Karpas-422 (cell line): ENCODE results near the gene TIE1. TPM values are rescaled to one million over a fixed set of nuclear protein-coding genes. Genes with fewer than 3 reads are reported as not detected.

Source experiments
- DNase-seq: peaks from one replicate; pipeline ENCODE4 v3.0.0-alpha.2; 2015
- H2AFZ ChIP-seq: fragments of 200-600 bp; sonication (generic); 2 replicates; pipeline ENCODE4 v1.6.1; 2014; ENCODE audit warnings: antibody characterized with exemption, low read length, mixed read lengths
- H3K27ac ChIP-seq: fragments of 200-600 bp; sonication (generic); 2 replicates; pipeline ENCODE4 v1.5.1; 2014; ENCODE audit warnings: mild to moderate bottlenecking, low read length, moderate library complexity
- H3K27me3 ChIP-seq: fragments of 200-600 bp; sonication (generic); 2 replicates; pipeline ENCODE4 v1.6.1; 2014; ENCODE audit warnings: low read length, mixed read lengths
- H3K36me3 ChIP-seq: fragments of 200-600 bp; sonication (generic); 2 replicates; pipeline ENCODE4 v1.6.1; 2014; ENCODE audit warnings: low read length, mixed read lengths; ENCODE audit not compliant: insufficient read depth
- H3K4me1 ChIP-seq: fragments of 200-600 bp; sonication (generic); 2 replicates; pipeline ENCODE4 v1.6.1; 2014; ENCODE audit warnings: mild to moderate bottlenecking, low read length, mixed read lengths
- H3K4me2 ChIP-seq: fragments of 200-600 bp; sonication (generic); 2 replicates; pipeline ENCODE4 v1.6.1; 2014; ENCODE audit warnings: low read length, low read depth, mild to moderate bottlenecking; ENCODE audit not compliant: poor library complexity, severe bottlenecking
- H3K4me3 ChIP-seq: fragments of 200-600 bp; sonication (generic); 2 replicates; pipeline ENCODE4 v1.5.1; 2014; ENCODE audit warnings: mild to moderate bottlenecking, antibody characterized with exemption, low read length, mixed read lengths
- H3K79me2 ChIP-seq: fragments of 200-600 bp; sonication (generic); 2 replicates; pipeline ENCODE4 v1.6.1; 2014; ENCODE audit warnings: mild to moderate bottlenecking, low read length, mixed read lengths
- H3K9ac ChIP-seq: fragments of 200-600 bp; sonication (generic); 2 replicates; pipeline ENCODE4 v1.6.0; 2014; ENCODE audit warnings: low read length
- H3K9me2 ChIP-seq: fragments of 200-600 bp; sonication (generic), shearing (Covaris generic); replicated peaks from 2 replicates; pipeline ENCODE4 v1.6.0; 2014; ENCODE audit warnings: mild to moderate bottlenecking, low read length, moderate library complexity; ENCODE audit not compliant: insufficient read depth
- H3K9me3 ChIP-seq: fragments of 300-700, 200-600 bp; sonication (generic); 2 replicates; pipeline ENCODE4 v1.6.1; 2014; ENCODE audit warnings: low read length, mixed read lengths
- H4K20me1 ChIP-seq: fragments of 200-600 bp; sonication (generic); 2 replicates; pipeline ENCODE4 v1.6.1; 2014; ENCODE audit warnings: mild to moderate bottlenecking, antibody characterized with exemption, low read length, low read depth; ENCODE audit not compliant: insufficient read depth
- total RNA-seq: library from RNA; depleted of rRNA; stranded (reverse); fragments of >200 nt; shearing (Covaris generic); gene quantifications from 2 replicates; pipeline ENCODE4 v1.2.3, GENCODE V29; 2014; ENCODE audit warnings: low replicate concordance

Gene TIE1
- total RNA-seq, 1 experiment from 2014 or later: not detected

DNA sequence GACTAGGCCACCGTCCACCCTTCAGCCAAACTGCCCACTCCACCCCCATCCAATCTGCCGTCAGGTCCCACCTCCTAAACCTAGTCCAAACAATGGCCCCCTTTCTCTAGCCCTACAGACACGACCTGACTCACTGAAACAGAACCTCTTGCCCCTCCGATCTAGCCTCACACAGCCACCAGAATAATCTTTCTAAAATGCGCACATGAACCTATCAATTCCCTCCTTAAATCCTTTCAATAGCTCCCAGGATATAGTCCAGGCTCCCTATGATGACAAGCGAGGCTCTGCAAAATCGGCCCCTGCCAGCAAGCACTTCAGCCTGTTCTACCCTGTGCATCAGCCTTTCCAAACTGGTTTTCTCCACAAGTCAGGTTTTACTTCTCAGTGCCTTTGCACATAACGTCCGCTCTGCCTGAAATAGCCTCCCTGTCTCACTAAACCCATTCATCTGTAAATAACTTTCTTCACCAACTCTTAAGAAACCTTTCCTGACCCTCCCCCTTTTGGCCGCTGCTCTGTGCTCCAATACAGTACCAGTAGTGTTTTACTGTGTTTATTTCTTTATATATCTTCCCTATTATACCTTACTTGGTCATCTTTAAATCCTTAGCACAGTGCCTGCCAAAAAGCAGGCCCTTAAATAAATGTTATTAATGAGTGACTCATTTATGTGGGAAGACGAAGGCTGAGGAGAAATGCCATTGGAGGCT is 49.0 kb downstream of the TIE1 start:
- H3K9ac ChIP-seq: peak overlapping the region; percentile 80
- H3K36me3 ChIP-seq: no peaks in the 10 kb centered on the region
- H3K27me3 ChIP-seq: no peaks in the 10 kb centered on the region
- peak overlapping the region; percentile 39; the same call in 1 of the 2 replicates for H2AFZ ChIP-seq
- no peaks in the 10 kb centered on the region for H3K9me2 ChIP-seq
- peak overlapping the region; percentile 77 for H3K4me2 ChIP-seq
- no peaks in the 10 kb centered on the region for H3K79me2 ChIP-seq
- no peak for DNase-seq
- H4K20me1 ChIP-seq: no peaks in the 10 kb centered on the region
- H3K9me3 ChIP-seq: no peaks in the 10 kb centered on the region
- H3K27ac ChIP-seq: no peak overlapping the region
- H3K4me3 ChIP-seq: peak overlapping the region; percentile 71; the same call in 1 of the 2 replicates
- peaks cover 7% of the 10 kb centered on the region for H3K4me1 ChIP-seq

DNA sequence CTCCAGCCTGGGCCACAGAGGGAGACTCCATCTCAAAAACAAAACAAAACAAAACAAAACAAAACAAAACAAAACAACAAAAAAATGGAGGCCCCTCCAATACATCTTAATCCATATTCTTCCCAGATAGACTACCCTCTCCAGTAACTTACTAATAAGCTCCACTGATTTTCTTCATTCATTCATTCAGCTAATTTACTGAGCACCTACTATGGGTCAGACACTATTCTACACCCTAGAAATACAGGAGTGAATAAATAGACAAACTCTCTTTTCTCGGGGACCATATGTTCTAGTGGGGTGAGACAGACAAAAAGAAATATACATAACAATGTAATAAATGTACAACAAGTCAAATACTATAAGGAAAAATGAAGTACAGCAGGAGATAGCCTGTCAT is 50.2 kb downstream of the TIE1 start:
- Histone ChIP-seq H3K79me2 (no peaks in the 10 kb centered on the region), H2AFZ (no peak overlapping the region), H3K4me2 (no peak overlapping the region), H3K4me3 (no peak overlapping the region), H3K27me3 (no peaks in the 10 kb centered on the region), H3K36me3 (no peaks in the 10 kb centered on the region), H3K27ac (no peak overlapping the region), H3K9ac (no peak overlapping the region), H3K9me3 (no peaks in the 10 kb centered on the region), H4K20me1 (no peaks in the 10 kb centered on the region), H3K4me1 (peaks cover 7% of the 10 kb centered on the region), H3K9me2 (no peaks in the 10 kb centered on the region)
- no peak for DNase-seq

DNA sequence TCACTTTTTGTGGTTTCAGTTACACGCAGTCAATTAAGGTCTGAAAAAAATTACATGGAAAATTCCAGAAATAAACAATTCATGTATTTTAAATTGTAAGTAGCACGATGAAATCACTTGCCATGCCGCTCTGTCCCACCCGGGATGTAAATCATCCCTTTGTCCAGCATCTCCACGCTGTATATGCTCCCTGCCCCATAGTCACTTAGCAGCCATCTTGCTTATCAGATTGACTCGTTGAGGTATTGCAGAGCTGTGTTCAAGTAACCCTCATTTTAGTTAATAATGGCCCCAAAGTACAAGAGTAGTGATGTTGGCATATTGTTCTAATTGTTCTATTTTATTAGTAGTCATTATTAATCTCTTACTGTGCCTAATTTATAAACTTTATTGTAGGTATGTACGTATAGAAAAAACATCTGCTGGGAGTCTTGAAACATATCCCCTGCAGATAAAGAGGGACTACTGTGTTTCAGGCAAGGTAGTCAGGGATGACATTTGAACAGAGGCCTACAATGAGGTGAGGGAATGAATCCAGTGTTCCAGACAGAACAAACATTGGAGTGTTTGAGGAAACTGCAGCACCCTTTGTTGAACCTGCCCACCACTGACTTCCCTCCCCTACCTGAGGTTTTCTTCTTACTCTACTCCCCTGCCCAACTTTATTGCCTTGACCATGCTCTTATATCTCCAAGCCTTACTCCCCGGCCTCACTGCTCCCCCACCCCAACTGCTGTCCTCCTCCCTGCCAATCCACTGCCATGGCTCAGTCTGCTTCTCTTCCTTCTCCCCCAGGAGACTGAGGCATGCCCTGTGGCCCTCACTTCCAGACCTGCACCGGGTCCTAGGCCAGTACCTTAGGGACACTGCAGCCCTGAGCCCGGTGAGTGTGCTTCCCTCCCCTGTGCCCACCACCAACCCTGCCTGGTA is 50.9 kb downstream of the TIE1 start:
- Histone ChIP-seq H3K4me1 (peaks cover 7% of the 10 kb centered on the region), H3K9me3 (no peaks in the 10 kb centered on the region), H3K27me3 (no peaks in the 10 kb centered on the region), H3K4me2 (no peak overlapping the region), H3K79me2 (no peaks in the 10 kb centered on the region), H3K9ac (no peak overlapping the region), H3K9me2 (no peaks in the 10 kb centered on the region), H4K20me1 (no peaks in the 10 kb centered on the region), H3K27ac (no peak overlapping the region), H3K4me3 (no peak overlapping the region), H3K36me3 (no peaks in the 10 kb centered on the region), H2AFZ (no peak overlapping the region)
- no peak for DNase-seq

DNA sequence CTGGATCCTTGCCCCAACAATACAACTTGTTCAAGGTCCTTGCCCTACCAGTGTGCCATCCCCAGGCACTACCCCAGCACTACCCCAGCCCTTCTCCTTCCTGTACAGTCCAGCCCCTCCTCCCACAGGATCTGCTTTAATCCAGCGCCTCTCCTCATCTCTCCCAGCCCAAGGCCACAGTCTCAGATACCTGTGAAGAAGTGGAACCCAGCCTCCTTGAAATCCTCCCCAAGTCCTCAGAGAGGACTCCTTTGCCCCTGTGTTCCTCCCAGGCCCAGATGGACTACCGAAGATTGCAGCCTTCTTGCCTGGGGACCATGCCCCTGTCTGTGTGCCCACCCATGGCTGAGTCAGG is 51.5 kb downstream of the TIE1 start:
- no peak for DNase-seq
- Histone ChIP-seq H3K4me1 (peaks cover 7% of the 10 kb centered on the region), H3K4me3 (no peak overlapping the region), H3K27ac (no peak overlapping the region), H3K9me3 (no peaks in the 10 kb centered on the region), H3K36me3 (no peaks in the 10 kb centered on the region), H3K79me2 (no peaks in the 10 kb centered on the region), H3K9ac (no peak overlapping the region), H3K27me3 (no peaks in the 10 kb centered on the region), H4K20me1 (no peaks in the 10 kb centered on the region), H3K4me2 (no peak overlapping the region), H3K9me2 (no peaks in the 10 kb centered on the region), H2AFZ (no peak overlapping the region)

GRCh38 chr1:43352881-43353280 is 52.1 kb downstream of the TIE1 start:
- no peaks in the 10 kb centered on the region for H3K79me2 ChIP-seq
- H2AFZ ChIP-seq: no peak overlapping the region
- no peak overlapping the region for H3K4me2 ChIP-seq
- H3K4me3 ChIP-seq: no peak overlapping the region
- no peak overlapping the region for H3K27ac ChIP-seq
- H3K27me3 ChIP-seq: no peaks in the 10 kb centered on the region
- H3K9me3 ChIP-seq: no peaks in the 10 kb centered on the region
- no peak overlapping the region for H3K9ac ChIP-seq
- no peaks in the 10 kb centered on the region for H3K36me3 ChIP-seq
- no peak for DNase-seq
- H3K4me1 ChIP-seq: peaks cover 9% of the 10 kb centered on the region
- H3K9me2 ChIP-seq: no peaks in the 10 kb centered on the region
- H4K20me1 ChIP-seq: no peaks in the 10 kb centered on the region

DNA sequence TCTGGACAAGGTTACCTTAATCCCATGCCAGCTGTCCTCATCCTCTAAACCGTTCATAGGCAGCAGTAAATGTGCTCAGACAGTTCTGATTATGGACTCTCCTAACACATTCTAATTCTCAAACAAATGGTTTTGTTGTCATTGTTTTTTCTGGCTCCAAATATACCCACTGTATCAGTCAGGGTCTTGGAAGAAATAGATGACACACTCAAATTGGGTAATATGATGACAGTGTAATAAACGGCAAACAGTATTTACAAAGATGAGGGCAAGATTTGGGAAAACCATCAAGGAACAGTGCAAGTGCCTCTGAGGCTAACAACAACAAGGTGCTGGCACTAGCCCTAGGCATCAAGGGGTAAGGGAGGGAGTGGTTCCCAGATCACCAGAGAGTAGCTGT is 53.7 kb downstream of the TIE1 start:
- Histone ChIP-seq H3K4me1 (peaks cover 13% of the 10 kb centered on the region), H3K4me2 (no peak overlapping the region), H3K9me3 (no peaks in the 10 kb centered on the region), H3K27ac (no peak overlapping the region), H3K36me3 (peaks cover 4% of the 10 kb centered on the region; the same call in 1 of the 2 replicates), H3K27me3 (no peaks in the 10 kb centered on the region), H3K79me2 (peaks cover 7% of the 10 kb centered on the region), H2AFZ (no peak overlapping the region), H3K9ac (no peak overlapping the region), H4K20me1 (no peaks in the 10 kb centered on the region), H3K4me3 (no peak overlapping the region), H3K9me2 (no peaks in the 10 kb centered on the region)
- DNase-seq: no peak

- H3K9ac ChIP-seq: no peak overlapping the region
- H3K36me3 ChIP-seq: peaks cover 9% of the 10 kb centered on the region
- no peak overlapping the region for H2AFZ ChIP-seq
- H3K27ac ChIP-seq: no peak overlapping the region
- DNase-seq: no peak
- no peaks in the 10 kb centered on the region for H3K9me3 ChIP-seq
- H3K79me2 ChIP-seq: peaks cover 12% of the 10 kb centered on the region
- H3K4me3 ChIP-seq: no peak overlapping the region
- peaks cover 13% of the 10 kb centered on the region for H3K4me1 ChIP-seq
- no peaks in the 10 kb centered on the region for H3K27me3 ChIP-seq
- H4K20me1 ChIP-seq: peaks cover 4% of the 10 kb centered on the region
- H3K4me2 ChIP-seq: no peak overlapping the region
- H3K9me2 ChIP-seq: no peaks in the 10 kb centered on the region
Observed at GRCh38 chr1:43354936-43355335, 54.2 kb downstream of the TIE1 start.

- Histone ChIP-seq H3K4me1 (peaks cover 31% of the 10 kb centered on the region), H3K36me3 (peaks cover 32% of the 10 kb centered on the region), H3K79me2 (peaks cover 28% of the 10 kb centered on the region), H3K9ac (no peak overlapping the region), H3K9me2 (no peaks in the 10 kb centered on the region), H4K20me1 (peaks cover 9% of the 10 kb centered on the region), H3K27ac (no peak overlapping the region), H3K9me3 (no peaks in the 10 kb centered on the region), H3K4me3 (no peak overlapping the region), H2AFZ (no peak overlapping the region), H3K4me2 (no peak overlapping the region), H3K27me3 (no peaks in the 10 kb centered on the region)
- DNase-seq: no peak
Observed at GRCh38 chr1:43357251-43357650, 56.5 kb downstream of the TIE1 start.
